ENCODE measurements around the gene ATP8A2.

The ATP8A2 gene

GRCh38 chr13:25578526-25578925, 206.8 kb downstream of the ATP8A2 start:
- H3K4me1 ChIP-seq: no peaks in the 10 kb centered on the region
- no peaks in the 10 kb centered on the region for H3K9me3 ChIP-seq
- TF ChIP-seq CTCF (IDR thresholded peaks at IDR 0.05): no peak
- no peak overlapping the region for H3K27ac ChIP-seq
- H3K27me3 ChIP-seq: peaks cover 0 to 7% of the 10 kb centered on the region in 2 donors
- H3K4me3 ChIP-seq: no peak overlapping the region
- DNase-seq: no peak
- H3K36me3 ChIP-seq: no peaks in the 10 kb centered on the region
- intact Hi-C loops (cut with DNase I; ENCODE audit: low total_unique reads): loop anchor here (5.0 kb wide), 1 partner anchor 479 kb away; no protein-coding TSS in a partner anchor

- H3K27ac ChIP-seq: no peak overlapping the region
- H3K4me1 ChIP-seq: no peaks in the 10 kb centered on the region
- H3K36me3 ChIP-seq: no peaks in the 10 kb centered on the region
- intact Hi-C loops (cut with DNase I; ENCODE audit: low total_unique reads): loop anchor here (5.0 kb wide), 1 partner anchor 478 kb away; no protein-coding TSS in a partner anchor
- TF ChIP-seq CTCF (IDR thresholded peaks at IDR 0.05): no peak
- H3K4me3 ChIP-seq: no peak overlapping the region
- no peaks in the 10 kb centered on the region for H3K9me3 ChIP-seq
- H3K27me3 ChIP-seq: peaks cover 0 to under 1% of the 10 kb centered on the region in 2 donors
- no peak for DNase-seq
Observed at GRCh38 chr13:25579221-25579620, 207.4 kb downstream of the ATP8A2 start.

GRCh38 chr13:25581351-25581750, 209.6 kb downstream of the ATP8A2 start:
- Histone ChIP-seq H3K36me3 (no peaks in the 10 kb centered on the region), H3K27ac (no peak overlapping the region), H3K27me3 (no peaks in the 10 kb centered on the region), H3K4me1 (no peaks in the 10 kb centered on the region), H3K4me3 (no peak overlapping the region), H3K9me3 (no peaks in the 10 kb centered on the region)
- intact Hi-C loops (cut with DNase I; ENCODE audit: low total_unique reads): no loop called here
- DNase-seq: no peak
- no peak for TF ChIP-seq CTCF (IDR thresholded peaks at IDR 0.05)

- H3K27me3 ChIP-seq: no peaks in the 10 kb centered on the region
- no peak for TF ChIP-seq CTCF (IDR thresholded peaks at IDR 0.05)
- DNase-seq: no peak
- H3K36me3 ChIP-seq: no peaks in the 10 kb centered on the region
- no peak overlapping the region for H3K27ac ChIP-seq
- intact Hi-C loops (cut with DNase I; ENCODE audit: low total_unique reads): no loop called here
- no peak overlapping the region for H3K4me3 ChIP-seq
- H3K4me1 ChIP-seq: no peaks in the 10 kb centered on the region
- H3K9me3 ChIP-seq: no peaks in the 10 kb centered on the region
Observed at GRCh38 chr13:25584087-25584486, 212.3 kb downstream of the ATP8A2 start.

GRCh38 chr13:25585000-25585399, 213.2 kb downstream of the ATP8A2 start:
- no peak for DNase-seq
- no peak overlapping the region for H3K4me3 ChIP-seq
- intact Hi-C loops (cut with DNase I; ENCODE audit: low total_unique reads): no loop called here

More at GRCh38 chr13:25585000-25585399, 213.2 kb downstream of the ATP8A2 start:
- no peaks in the 10 kb centered on the region for H3K9me3 ChIP-seq
- H3K36me3 ChIP-seq: no peaks in the 10 kb centered on the region
- TF ChIP-seq CTCF (IDR thresholded peaks at IDR 0.05): no peak
- H3K4me1 ChIP-seq: no peaks in the 10 kb centered on the region
- no peaks in the 10 kb centered on the region for H3K27me3 ChIP-seq
- H3K27ac ChIP-seq: no peak overlapping the region

Data from tibial artery (tissue), 4 donors.